ENCODE data around the gene STPG2.

STPG2 gene

DNA sequence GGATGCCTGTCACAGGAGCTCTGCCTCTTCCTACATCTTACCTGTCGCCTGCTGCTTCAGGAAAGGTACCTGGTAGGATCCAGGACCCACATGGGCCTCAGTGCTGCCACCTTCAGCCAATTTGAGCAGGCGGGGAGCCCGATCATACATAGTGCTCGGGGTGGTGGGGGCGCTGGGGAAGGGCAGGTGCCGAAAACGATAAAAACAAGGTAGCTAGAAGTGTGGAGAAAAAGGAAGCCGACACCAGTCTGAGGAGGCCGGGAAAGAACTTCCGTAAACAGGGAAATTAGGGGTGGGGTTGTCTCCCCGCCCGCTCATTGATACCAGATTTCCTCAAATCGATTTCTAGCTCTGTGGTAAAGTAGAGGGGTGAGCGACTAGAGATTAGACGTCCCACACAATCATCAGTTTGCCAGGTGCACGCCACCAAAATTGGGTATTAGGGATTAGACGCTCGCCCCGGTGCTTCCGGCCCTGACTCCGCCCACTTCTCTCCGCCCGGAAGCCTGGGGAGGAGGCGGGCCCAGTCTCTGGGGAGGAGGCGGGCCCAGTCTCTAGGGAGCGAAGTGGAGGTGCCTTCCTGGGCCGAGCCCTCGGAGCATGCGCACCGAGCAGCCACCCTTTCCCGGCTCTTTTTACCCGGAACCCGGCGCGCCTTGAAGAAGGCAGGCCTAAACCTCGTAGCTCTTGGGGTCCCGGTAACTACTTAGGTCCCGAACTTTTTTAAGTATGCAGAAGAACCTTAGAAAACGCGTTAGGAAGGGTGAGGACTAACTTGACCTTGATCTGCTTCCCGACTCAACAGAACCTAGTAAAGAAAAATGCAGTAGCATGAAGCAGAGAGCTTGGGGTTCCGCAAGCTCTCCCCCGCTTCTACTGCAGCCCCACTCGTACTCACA lies at the start of gene STPG2:
STPG2 (minus strand) TSS at position 476 of the 899 bp plus-strand sequence.
- no peaks in the 10 kb centered on the region for H3K36me3 ChIP-seq (replicated peaks; ENCODE audit: low read depth, low read length)
- H3K4me2 ChIP-seq (ENCODE audit: low read length) = peak within 1 kb of the TSS; percentile 82
- TF ChIP-seq, protein P1, sequence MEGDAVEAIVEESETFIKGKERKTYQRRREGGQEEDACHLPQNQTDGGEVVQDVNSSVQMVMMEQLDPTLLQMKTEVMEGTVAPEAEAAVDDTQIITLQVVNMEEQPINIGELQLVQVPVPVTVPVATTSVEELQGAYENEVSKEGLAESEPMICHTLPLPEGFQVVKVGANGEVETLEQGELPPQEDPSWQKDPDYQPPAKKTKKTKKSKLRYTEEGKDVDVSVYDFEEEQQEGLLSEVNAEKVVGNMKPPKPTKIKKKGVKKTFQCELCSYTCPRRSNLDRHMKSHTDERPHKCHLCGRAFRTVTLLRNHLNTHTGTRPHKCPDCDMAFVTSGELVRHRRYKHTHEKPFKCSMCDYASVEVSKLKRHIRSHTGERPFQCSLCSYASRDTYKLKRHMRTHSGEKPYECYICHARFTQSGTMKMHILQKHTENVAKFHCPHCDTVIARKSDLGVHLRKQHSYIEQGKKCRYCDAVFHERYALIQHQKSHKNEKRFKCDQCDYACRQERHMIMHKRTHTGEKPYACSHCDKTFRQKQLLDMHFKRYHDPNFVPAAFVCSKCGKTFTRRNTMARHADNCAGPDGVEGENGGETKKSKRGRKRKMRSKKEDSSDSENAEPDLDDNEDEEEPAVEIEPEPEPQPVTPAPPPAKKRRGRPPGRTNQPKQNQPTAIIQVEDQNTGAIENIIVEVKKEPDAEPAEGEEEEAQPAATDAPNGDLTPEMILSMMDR (IDR thresholded peaks at IDR 0.05; ENCODE audit: low read depth, low read length) = peak; percentile 76
- TF ChIP-seq EZH2phosphoT487 (IDR thresholded peaks at IDR 0.05; ENCODE audit: low read depth) = no peak
- H3K4me1 ChIP-seq (ENCODE audit: low read length) = peaks cover 34% of the 10 kb centered on the region
- H2AFZ ChIP-seq (ENCODE audit: low read depth, low read length) = peak within 1 kb of the TSS; percentile 85
- H3K4me3 ChIP-seq (ENCODE audit: low read length) = peak within 1 kb of the TSS; percentile 86
- no peaks in the 10 kb centered on the region for H3K9me3 ChIP-seq (ENCODE audit: insufficient read depth, low read length)
- peak within 1 kb of the TSS; percentile 82 for H3K9ac ChIP-seq (ENCODE audit: low read length)
- H3K27ac ChIP-seq (ENCODE audit: low read length) = peak within 1 kb of the TSS; percentile 91
- no peaks in the 10 kb centered on the region for H4K20me1 ChIP-seq (ENCODE audit: insufficient read depth, low read length)
- H3K79me2 ChIP-seq (ENCODE audit: low read length) = no peaks in the 10 kb centered on the region
- H3K27me3 ChIP-seq (ENCODE audit: low read depth, low read length) = no peaks in the 10 kb centered on the region

DNA sequence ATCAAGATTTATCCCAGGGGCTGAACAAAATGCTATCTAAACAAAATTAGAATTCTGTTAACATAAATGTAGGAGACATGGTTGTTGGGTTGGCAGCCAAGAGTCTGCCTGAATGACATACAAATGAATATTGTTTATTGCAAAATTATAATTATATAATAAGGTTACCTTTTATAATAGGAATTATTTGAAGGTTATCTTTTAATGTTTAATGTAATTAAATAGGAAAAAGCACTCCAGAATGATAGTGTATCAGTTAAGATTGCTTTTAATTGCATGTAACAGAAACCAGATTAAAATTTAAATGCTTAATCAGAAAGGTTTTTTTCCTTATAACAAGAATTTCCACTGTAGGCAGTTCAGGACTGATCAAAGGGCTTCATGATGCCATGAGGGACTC lies 42.0 kb upstream of the STPG2 start:
- Histone ChIP-seq H2AFZ (ENCODE audit: low read depth, low read length) (no peak overlapping the region), H3K4me2 (ENCODE audit: low read length) (no peak overlapping the region), H3K27me3 (ENCODE audit: low read depth, low read length) (no peaks in the 10 kb centered on the region), H3K9ac (ENCODE audit: low read length) (no peak overlapping the region), H3K9me3 (ENCODE audit: insufficient read depth, low read length) (peaks cover 8% of the 10 kb centered on the region; the same call in 1 of the 2 replicates), H3K4me1 (ENCODE audit: low read length) (no peaks in the 10 kb centered on the region), H3K79me2 (ENCODE audit: low read length) (no peaks in the 10 kb centered on the region), H4K20me1 (ENCODE audit: insufficient read depth, low read length) (no peaks in the 10 kb centered on the region), H3K27ac (ENCODE audit: low read length) (no peak overlapping the region), H3K4me3 (ENCODE audit: low read length) (no peak overlapping the region), H3K36me3 (replicated peaks; ENCODE audit: low read depth, low read length) (peaks cover 5% of the 10 kb centered on the region)
- TF ChIP-seq EZH2phosphoT487 (IDR thresholded peaks at IDR 0.05; ENCODE audit: low read depth) = no peak
- TF ChIP-seq, protein P1 (IDR thresholded peaks at IDR 0.05; ENCODE audit: low read depth, low read length) = no peak

DNA sequence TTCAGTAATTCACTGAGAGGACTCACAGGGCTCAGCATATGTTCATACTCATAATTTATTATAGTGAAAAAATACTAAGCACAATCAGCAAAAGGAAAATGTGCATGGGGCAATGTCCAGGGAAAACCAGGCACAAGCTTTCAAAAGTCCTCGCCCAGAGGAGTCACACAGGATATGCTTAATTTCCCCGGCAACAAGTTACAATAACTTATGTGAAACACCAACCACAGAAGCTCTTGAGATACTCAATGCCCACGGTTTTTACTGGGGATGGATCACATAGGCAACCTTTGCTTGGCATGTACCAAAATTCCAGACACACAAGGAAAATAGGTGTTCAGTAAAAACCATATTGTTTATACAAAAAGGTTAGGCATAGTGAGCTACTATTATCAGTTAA lies 38.5 kb upstream of the STPG2 start:
- Histone ChIP-seq H2AFZ (ENCODE audit: low read depth, low read length) (no peak overlapping the region), H3K4me1 (ENCODE audit: low read length) (no peaks in the 10 kb centered on the region), H3K27ac (ENCODE audit: low read length) (no peak overlapping the region), H3K9me3 (ENCODE audit: insufficient read depth, low read length) (no peaks in the 10 kb centered on the region), H3K79me2 (ENCODE audit: low read length) (no peaks in the 10 kb centered on the region), H4K20me1 (ENCODE audit: insufficient read depth, low read length) (no peaks in the 10 kb centered on the region), H3K4me2 (ENCODE audit: low read length) (no peak overlapping the region), H3K4me3 (ENCODE audit: low read length) (no peak overlapping the region), H3K36me3 (replicated peaks; ENCODE audit: low read depth, low read length) (no peaks in the 10 kb centered on the region), H3K27me3 (ENCODE audit: low read depth, low read length) (no peaks in the 10 kb centered on the region), H3K9ac (ENCODE audit: low read length) (no peak overlapping the region)
- TF ChIP-seq EZH2phosphoT487 (IDR thresholded peaks at IDR 0.05; ENCODE audit: low read depth) = no peak
- TF ChIP-seq, protein P1 (IDR thresholded peaks at IDR 0.05; ENCODE audit: low read depth, low read length) = no peak

DNA sequence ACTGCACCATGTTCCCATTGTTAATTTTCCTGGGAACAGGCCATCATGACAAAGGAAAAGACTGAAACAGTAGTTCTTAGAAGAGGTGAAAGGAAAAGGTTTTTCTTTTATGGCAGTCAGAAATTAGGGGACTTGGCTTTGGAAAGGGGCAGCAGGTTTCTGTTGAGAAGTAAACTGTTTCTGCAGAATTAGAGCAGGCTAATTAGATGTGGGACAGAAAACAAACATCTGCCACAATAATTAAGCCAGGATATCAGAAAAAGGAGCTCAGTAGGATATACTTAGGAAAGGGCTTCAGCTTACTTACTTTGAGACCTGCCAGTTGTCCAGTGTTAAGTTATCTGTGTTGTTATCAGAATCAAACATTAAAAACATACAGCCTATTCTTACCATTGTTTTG lies 36.7 kb upstream of the STPG2 start:
- Histone ChIP-seq H3K4me3 (ENCODE audit: low read length) (no peak overlapping the region), H3K36me3 (replicated peaks; ENCODE audit: low read depth, low read length) (no peaks in the 10 kb centered on the region), H3K79me2 (ENCODE audit: low read length) (no peaks in the 10 kb centered on the region)

More for the DNA sequence above, 36.7 kb upstream of the STPG2 start:
- H2AFZ ChIP-seq (ENCODE audit: low read depth, low read length) = no peak overlapping the region
- H3K4me1 ChIP-seq (ENCODE audit: low read length) = no peaks in the 10 kb centered on the region
- no peaks in the 10 kb centered on the region for H4K20me1 ChIP-seq (ENCODE audit: insufficient read depth, low read length)
- H3K27ac ChIP-seq (ENCODE audit: low read length) = no peak overlapping the region
- H3K27me3 ChIP-seq (ENCODE audit: low read depth, low read length) = no peaks in the 10 kb centered on the region
- no peaks in the 10 kb centered on the region for H3K9me3 ChIP-seq (ENCODE audit: insufficient read depth, low read length)
- H3K9ac ChIP-seq (ENCODE audit: low read length) = no peak overlapping the region
- H3K4me2 ChIP-seq (ENCODE audit: low read length) = no peak overlapping the region
- TF ChIP-seq, protein P1 (IDR thresholded peaks at IDR 0.05; ENCODE audit: low read depth, low read length) = no peak
- no peak for TF ChIP-seq EZH2phosphoT487 (IDR thresholded peaks at IDR 0.05; ENCODE audit: low read depth)

All from OCI-LY3 (cell line).